Measurements from ENCODE around the gene PUM2. TPM values are rescaled to one million over a fixed set of nuclear protein-coding genes. Genes with fewer than 3 reads are reported as not detected.

PUM2 gene
- total RNA-seq, 1 experiment from 2014 or later: 117 TPM

GRCh38 chr2:20226152-20226545 is 124.5 kb downstream of the PUM2 start:
- peak in 1 of 2 experiments; percentile 23 for DNase-seq
- H3K4me3 Mint-ChIP-seq (ENCODE audit: unreplicated experiment): peak overlapping the region; percentile 78
- Histone ChIP-seq H3K27me3 (replicated peaks; ENCODE audit: control insufficient read depth, insufficient read depth, low read length) (no peaks in the 10 kb centered on the region), H3K36me3 (ENCODE audit: control insufficient read depth, insufficient read depth, low read length) (no peaks in the 10 kb centered on the region), H3K4me1 (peaks cover 15% of the 10 kb centered on the region), H3K4me3 (ENCODE audit: low read depth, low read length) (no peak overlapping the region), H3K9me3 (no peaks in the 10 kb centered on the region)
- H3K36me3 Mint-ChIP-seq (ENCODE audit: insufficient read depth, unreplicated experiment): peaks cover 7% of the 10 kb centered on the region
- no TSS peak for BruUV-seq (replicated peaks)
- no peak for TF ChIP-seq CTCF (IDR thresholded peaks at IDR 0.05; ENCODE audit: insufficient read depth in 1 of 2, low read depth in 1 of 2, low read length in 1 of 2, severe bottlenecking in 1 of 2, unreplicated experiment in 1 of 2)
- ChIA-PET POLR2A (no interaction called here), CTCF (interaction anchor here (0.5 to 3.3 kb wide), 12 partner anchors 12 to 270 kb away, joined by 3 to 27 read pairs (median 9); no protein-coding TSS in a partner anchor)
- peak overlapping the region; percentile 88 for H3K27ac Mint-ChIP-seq (ENCODE audit: unreplicated experiment)
- H3K4me1 Mint-ChIP-seq (ENCODE audit: low read depth, unreplicated experiment): peaks cover 11% of the 10 kb centered on the region
- no peaks in the 10 kb centered on the region for H3K9me3 Mint-ChIP-seq (ENCODE audit: unreplicated experiment)
- H3K27me3 Mint-ChIP-seq (ENCODE audit: insufficient read depth, unreplicated experiment): no peaks in the 10 kb centered on the region
- intact Hi-C loops (cut with micrococcal nuclease; ENCODE audit: unreplicated experiment): no loop called here

- Histone ChIP-seq H3K27me3 (replicated peaks; ENCODE audit: control insufficient read depth, insufficient read depth, low read length) (no peaks in the 10 kb centered on the region), H3K4me1 (peaks cover 19% of the 10 kb centered on the region), H3K9me3 (no peaks in the 10 kb centered on the region), H3K4me3 (ENCODE audit: low read depth, low read length) (peak overlapping the region; percentile 56), H3K36me3 (ENCODE audit: control insufficient read depth, insufficient read depth, low read length) (no peaks in the 10 kb centered on the region)
- intact Hi-C loops (cut with micrococcal nuclease; ENCODE audit: unreplicated experiment): loop anchor here (1.0 to 2.0 kb wide), 4 partner anchors 41 to 270 kb away; no protein-coding TSS in a partner anchor
- TF ChIP-seq CTCF (IDR thresholded peaks at IDR 0.05; ENCODE audit: insufficient read depth in 1 of 2, low read depth in 1 of 2, low read length in 1 of 2, severe bottlenecking in 1 of 2, unreplicated experiment in 1 of 2): peak; percentile 60 to 83
- H3K4me1 Mint-ChIP-seq (ENCODE audit: low read depth, unreplicated experiment): peaks cover 13% of the 10 kb centered on the region
- peak; percentile 88 to 89 for DNase-seq
- peaks cover 7% of the 10 kb centered on the region for H3K36me3 Mint-ChIP-seq (ENCODE audit: insufficient read depth, unreplicated experiment)
- ChIA-PET CTCF (interaction anchor here (0.5 to 3.3 kb wide), 27 partner anchors 9 to 269 kb away, joined by 3 to 27 read pairs (median 5); partner anchors contain the start of genes LAPTM4A and MATN3), POLR2A (interaction anchor here (0.5 to 1.0 kb wide), 4 partner anchors 11 to 323 kb away, joined by 3 to 9 read pairs (median 4); partner anchors contain the start of gene LAPTM4A)
- no peaks in the 10 kb centered on the region for H3K27me3 Mint-ChIP-seq (ENCODE audit: insufficient read depth, unreplicated experiment)
- peak overlapping the region; percentile 88 for H3K27ac Mint-ChIP-seq (ENCODE audit: unreplicated experiment)
- H3K9me3 Mint-ChIP-seq (ENCODE audit: unreplicated experiment): no peaks in the 10 kb centered on the region
- H3K4me3 Mint-ChIP-seq (ENCODE audit: unreplicated experiment): peak overlapping the region; percentile 78
- BruUV-seq (replicated peaks): TSS peak; percentile 76
These were observed 125.1 kb downstream of the PUM2 start for GRCh38 chr2:20225294-20226151.

- CTCF ChIA-PET: interaction anchor here (0.5 to 3.3 kb wide), 26 partner anchors 10 to 269 kb away, joined by 3 to 27 read pairs (median 6); partner anchors contain the start of genes LAPTM4A and MATN3
- peaks cover 13% of the 10 kb centered on the region for H3K4me1 Mint-ChIP-seq (ENCODE audit: low read depth, unreplicated experiment)
- no peaks in the 10 kb centered on the region for H3K27me3 Mint-ChIP-seq (ENCODE audit: insufficient read depth, unreplicated experiment)
- peak within 1 kb of the TSS; percentile 78 for H3K4me3 Mint-ChIP-seq (ENCODE audit: unreplicated experiment)
- no TSS peak for BruUV-seq (replicated peaks)
- H3K9me3 ChIP-seq: no peaks in the 10 kb centered on the region
- intact Hi-C loops (cut with micrococcal nuclease; ENCODE audit: unreplicated experiment): loop anchor here (1.0 to 2.0 kb wide), 4 partner anchors 40 to 270 kb away; no protein-coding TSS in a partner anchor
- H3K27me3 ChIP-seq (replicated peaks; ENCODE audit: control insufficient read depth, insufficient read depth, low read length): no peaks in the 10 kb centered on the region
- TF ChIP-seq CTCF (IDR thresholded peaks at IDR 0.05; ENCODE audit: insufficient read depth in 1 of 2, low read depth in 1 of 2, low read length in 1 of 2, severe bottlenecking in 1 of 2, unreplicated experiment in 1 of 2): no peak
- H3K27ac Mint-ChIP-seq (ENCODE audit: unreplicated experiment): peak within 1 kb of the TSS; percentile 88
- H3K9me3 Mint-ChIP-seq (ENCODE audit: unreplicated experiment): no peaks in the 10 kb centered on the region
- H3K4me3 ChIP-seq (ENCODE audit: low read depth, low read length): peak within 1 kb of the TSS; percentile 56
- H3K36me3 Mint-ChIP-seq (ENCODE audit: insufficient read depth, unreplicated experiment): peaks cover 7% of the 10 kb centered on the region
- H3K36me3 ChIP-seq (ENCODE audit: control insufficient read depth, insufficient read depth, low read length): no peaks in the 10 kb centered on the region
- DNase-seq: peak; percentile 76 to 81
- POLR2A ChIA-PET: interaction anchor here (0.5 to 1.0 kb wide), 3 partner anchors 10 to 323 kb away, joined by 3 to 9 read pairs (median 4); partner anchors contain the start of gene LAPTM4A
- peaks cover 19% of the 10 kb centered on the region for H3K4me1 ChIP-seq
These were observed 125.8 kb downstream of the PUM2 start, which contains the start of gene SDC1 for GRCh38 chr2:20224716-20225293. Gene SDC1, minus strand, starts transcription at chr2:20225130. Its CDS starts 263 bp downstream, at chr2:20224867.

Measured in Caco-2 (cell line).